Epithelial cell of proximal tubule (primary cell): ENCODE measurements around the gene MECP2. TPM values are rescaled to one million over a fixed set of nuclear protein-coding genes. Genes with fewer than 3 reads are reported as not detected.

Source experiments
- DNase-seq: peaks from one replicate; pipeline ENCODE4 v3.0.0-alpha.2; 2011; ENCODE audit warnings: low read depth
- H3K4me3 ChIP-seq: 2 replicates; pipeline ENCODE4 v1.5.1; 2011; ENCODE audit warnings: low read depth, mild to moderate bottlenecking, low read length
- total RNA-seq: library from RNA; depleted of rRNA; stranded (reverse); fragments of >200 nt; gene quantifications from 2 replicates; pipeline ENCODE4 v1.2.3, GENCODE V29; 2015
- TF ChIP-seq, protein P1 (sequence below): conservative IDR thresholded peaks from 2 replicates; pipeline ENCODE4 v1.5.1; 2012; ENCODE audit warnings: low read depth, mild to moderate bottlenecking, low read length

The MECP2 gene
- total RNA-seq, 1 donor from 2014 or later = 18.1 TPM

DNA sequence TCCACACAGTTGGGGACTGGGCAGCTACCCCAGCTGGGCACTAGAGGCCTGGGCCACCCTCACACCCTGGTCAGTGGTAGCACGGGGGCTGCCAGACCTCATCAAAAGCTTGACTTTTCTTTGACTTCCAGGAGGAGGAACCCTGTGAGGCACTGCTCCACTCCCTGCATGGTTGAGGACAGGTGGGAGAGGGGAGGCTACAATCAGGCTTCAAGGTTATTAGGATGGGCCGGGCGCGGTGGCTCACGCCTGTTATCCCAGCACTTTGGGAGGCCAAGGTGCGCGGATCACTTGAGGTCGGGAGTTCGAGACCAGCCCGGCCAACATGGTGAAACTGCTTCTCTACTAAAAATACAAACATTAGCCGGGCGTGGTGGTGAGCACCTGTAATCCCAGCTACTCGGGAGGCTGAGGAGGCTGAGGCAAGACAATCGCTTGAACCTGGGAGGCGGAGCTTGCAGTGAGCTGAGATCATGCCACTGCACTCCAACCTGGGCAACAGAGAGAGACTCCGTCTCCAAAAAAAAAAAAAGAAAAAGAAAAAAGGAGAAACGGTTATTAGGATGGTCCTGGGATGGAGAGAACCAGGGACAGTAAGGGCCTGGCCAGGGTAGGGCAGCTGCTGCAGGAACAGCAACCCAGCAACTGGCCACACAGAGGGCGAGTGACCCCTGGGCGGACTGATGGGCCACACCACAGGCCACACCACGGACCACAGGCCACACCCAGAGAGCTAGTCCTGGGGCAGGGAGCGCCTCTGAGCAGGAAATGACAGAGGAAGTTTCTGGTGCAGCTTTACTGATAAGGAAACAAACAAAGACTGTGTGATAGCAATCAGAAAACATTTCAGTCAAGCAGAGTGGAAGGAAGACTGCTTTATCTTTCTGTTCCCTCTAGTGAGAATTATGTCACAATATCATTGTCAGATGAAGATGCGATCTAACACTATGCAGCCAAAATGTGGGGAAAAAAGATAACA lies 26.0 kb upstream of the MECP2 start:
- TF ChIP-seq, protein P1, sequence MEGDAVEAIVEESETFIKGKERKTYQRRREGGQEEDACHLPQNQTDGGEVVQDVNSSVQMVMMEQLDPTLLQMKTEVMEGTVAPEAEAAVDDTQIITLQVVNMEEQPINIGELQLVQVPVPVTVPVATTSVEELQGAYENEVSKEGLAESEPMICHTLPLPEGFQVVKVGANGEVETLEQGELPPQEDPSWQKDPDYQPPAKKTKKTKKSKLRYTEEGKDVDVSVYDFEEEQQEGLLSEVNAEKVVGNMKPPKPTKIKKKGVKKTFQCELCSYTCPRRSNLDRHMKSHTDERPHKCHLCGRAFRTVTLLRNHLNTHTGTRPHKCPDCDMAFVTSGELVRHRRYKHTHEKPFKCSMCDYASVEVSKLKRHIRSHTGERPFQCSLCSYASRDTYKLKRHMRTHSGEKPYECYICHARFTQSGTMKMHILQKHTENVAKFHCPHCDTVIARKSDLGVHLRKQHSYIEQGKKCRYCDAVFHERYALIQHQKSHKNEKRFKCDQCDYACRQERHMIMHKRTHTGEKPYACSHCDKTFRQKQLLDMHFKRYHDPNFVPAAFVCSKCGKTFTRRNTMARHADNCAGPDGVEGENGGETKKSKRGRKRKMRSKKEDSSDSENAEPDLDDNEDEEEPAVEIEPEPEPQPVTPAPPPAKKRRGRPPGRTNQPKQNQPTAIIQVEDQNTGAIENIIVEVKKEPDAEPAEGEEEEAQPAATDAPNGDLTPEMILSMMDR = no peak
- no peak overlapping the region for H3K4me3 ChIP-seq
- DNase-seq = no peak

DNA sequence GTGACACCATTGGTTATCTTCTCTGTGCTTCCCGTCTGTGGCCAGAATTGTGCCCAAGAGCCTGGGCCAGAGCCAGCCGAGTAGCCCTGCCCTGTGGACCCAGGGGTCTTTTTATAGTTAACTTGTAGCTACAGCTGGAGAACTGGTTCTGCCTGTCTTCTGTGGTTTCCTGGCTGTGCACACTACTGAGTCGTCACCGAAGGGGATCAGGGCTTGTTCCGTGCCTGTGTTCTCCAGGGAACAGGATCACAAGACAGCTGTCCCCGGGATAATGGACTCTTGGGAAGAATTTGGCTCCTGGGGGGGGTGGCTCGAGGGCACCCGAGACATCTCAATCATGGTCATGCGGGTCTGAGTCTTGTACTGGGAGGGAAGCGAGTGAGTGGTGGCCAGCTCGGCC lies 24.4 kb upstream of the MECP2 start:
- no peak for DNase-seq
- TF ChIP-seq, protein P1 = no peak
- H3K4me3 ChIP-seq = no peak overlapping the region

DNA sequence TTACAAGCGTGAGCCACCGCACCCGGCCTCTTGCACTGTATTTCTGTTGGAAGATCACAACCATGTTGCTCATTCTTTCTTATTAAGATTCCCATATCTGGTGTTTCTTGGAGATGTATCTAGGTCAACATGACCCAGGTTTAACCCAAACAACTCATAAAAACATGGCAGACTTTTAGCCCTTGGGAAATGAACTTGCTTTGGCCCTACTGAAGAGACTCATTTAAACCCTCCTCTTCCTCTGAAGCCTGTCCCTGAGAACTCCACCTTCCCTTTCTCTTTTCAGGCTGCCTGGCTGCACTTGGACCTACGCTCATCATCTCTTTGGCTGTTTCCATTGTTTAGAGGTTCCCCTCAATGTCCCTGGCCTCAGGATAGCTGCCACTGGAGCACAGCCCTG lies 23.7 kb upstream of the MECP2 start:
- TF ChIP-seq, protein P1 = no peak
- DNase-seq = no peak
- H3K4me3 ChIP-seq = no peak overlapping the region

DNA sequence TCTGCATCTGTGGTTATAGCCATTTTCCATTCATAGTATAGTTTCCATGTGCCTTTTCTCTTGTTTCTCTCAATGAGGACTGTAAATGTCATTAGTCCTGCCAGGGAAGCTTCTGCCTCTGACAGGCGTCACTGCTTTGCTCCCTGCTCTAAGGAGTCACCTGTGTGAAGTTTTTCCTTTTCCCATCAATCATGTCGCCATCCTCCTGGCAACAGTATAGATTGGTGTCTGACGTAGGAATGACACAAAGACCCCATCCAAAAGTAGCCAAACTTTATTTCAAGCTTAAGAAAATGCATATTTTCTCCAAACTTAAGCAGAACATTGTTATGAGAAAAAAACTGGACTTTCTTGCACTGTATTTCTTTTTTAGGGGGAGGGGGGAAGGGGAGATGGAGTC lies 23.1 kb upstream of the MECP2 start:
- no peak for DNase-seq
- TF ChIP-seq, protein P1 = no peak
- no peak overlapping the region for H3K4me3 ChIP-seq

DNA sequence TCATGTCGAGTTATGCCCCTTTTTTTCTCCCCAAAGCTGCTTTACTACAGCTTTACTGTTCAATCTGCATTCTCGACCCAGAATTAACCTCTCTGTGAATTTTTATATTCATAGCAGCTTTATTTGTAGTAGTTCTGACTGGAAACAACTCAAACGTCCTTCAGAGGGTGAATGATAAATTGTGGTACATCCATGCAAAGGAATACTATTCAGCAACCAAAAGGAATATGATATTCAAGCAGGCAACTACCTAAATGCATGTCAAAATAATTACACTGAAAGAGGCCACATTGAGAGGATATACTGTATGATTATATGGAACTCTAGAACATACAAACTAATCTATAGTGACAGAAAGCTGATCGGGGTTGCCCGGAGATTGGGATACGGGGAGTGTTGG lies 20.0 kb upstream of the MECP2 start:
- no peak overlapping the region for H3K4me3 ChIP-seq
- no peak for DNase-seq
- TF ChIP-seq, protein P1 = no peak

DNA sequence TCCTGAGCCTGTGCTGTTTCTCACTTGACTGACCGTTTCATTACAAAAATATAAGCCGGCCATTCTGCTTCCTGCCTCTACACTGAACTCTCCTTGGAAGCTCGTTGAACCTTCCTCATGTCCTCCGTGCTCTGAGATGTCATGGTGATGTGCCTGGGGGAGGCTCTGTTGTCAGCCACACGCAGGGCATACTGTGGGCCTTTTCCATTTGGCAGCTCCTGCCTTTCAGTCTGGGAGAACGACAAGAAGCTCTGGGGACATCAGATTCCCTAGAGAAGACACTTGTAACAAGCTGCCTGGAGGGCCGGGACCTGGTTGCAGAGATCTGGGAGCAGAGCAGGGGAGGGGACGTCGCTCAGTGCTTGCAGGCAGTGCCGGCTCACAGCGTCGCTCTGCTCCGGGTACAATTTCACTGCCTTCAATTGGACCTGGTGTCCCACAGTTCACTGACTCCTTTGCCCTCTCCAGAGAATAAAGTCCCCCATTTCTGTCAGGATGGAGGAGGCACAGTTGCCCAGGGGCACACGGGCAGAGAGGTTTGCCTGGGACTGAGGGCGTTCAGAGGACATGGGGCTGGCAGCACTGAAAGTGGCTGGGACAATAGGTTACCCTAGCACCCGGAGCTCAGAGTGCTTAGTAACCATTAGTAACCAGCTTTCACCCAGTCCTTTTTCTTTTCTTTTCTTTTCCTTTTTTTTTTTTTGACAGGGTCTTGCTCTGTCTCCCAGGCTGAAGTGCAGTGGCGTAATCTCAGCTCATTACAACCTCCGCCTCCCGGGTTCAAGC lies 19.1 kb upstream of the MECP2 start:
- TF ChIP-seq, protein P1 = no peak
- H3K4me3 ChIP-seq = no peak overlapping the region
- no peak for DNase-seq
